PFSK-1 (cell line): ENCODE measurements around the gene CLEC2A.

Experiments
- FOXP2 ChIP-seq: optimal IDR thresholded peaks from 2 replicates; pipeline ENCODE3; 2011; ENCODE audit warnings: borderline replicate concordance, control low read depth, inconsistent platforms; ENCODE audit not compliant: insufficient read depth; ENCODE audit errors: extremely low read length, extremely low read depth
- POLR2AphosphoS5 ChIP-seq: IDR thresholded peaks from 2 replicates; pipeline ENCODE4 v1.6.1; 2012; ENCODE audit warnings: low read depth, mild to moderate bottlenecking, control low read depth, low read length, moderate library complexity
- REST ChIP-seq, 2 experiments: IDR thresholded peaks; 2 replicates each; pipeline versions ENCODE4 v1.6.1 to v1.8.0; 2011 to 2012; ENCODE audit warnings: low read depth in 2 of 2, low read length in 2 of 2, control low read depth in 1 of 2, inconsistent platforms in 1 of 2, mild to moderate bottlenecking in 1 of 2, moderate library complexity in 1 of 2; ENCODE audit not compliant: insufficient read depth in 1 of 2
- SIN3A ChIP-seq: IDR thresholded peaks from 2 replicates; pipeline ENCODE4 v1.6.1; 2012; ENCODE audit warnings: mild to moderate bottlenecking, low read length, moderate library complexity, borderline replicate concordance; ENCODE audit not compliant: insufficient read depth
- TAF1 ChIP-seq: IDR thresholded peaks from 2 replicates; pipeline ENCODE4 v1.6.1; 2012; ENCODE audit warnings: low read length, control low read depth, borderline replicate concordance; ENCODE audit not compliant: insufficient read depth

- TF ChIP-seq POLR2AphosphoS5 (no peak), SIN3A (no peak), TAF1 (no peak), FOXP2 (no peak), REST (IDR thresholded peaks at IDR 0.05; ENCODE audit: insufficient read depth in 1 of 2, low read depth in 2 of 2, low read length in 2 of 2) (no peak)
Observed at GRCh38 chr12:9932270-9932669, at the start of gene CLEC2A.
